ENCODE data around the gene TPRN. TPM values are rescaled to one million over a fixed set of nuclear protein-coding genes. Genes with fewer than 3 reads are reported as not detected.
"Not testable (repeated sequence)": the region's sequence is repeated elsewhere in the genome, so short reads cannot be mapped to it uniquely, and the experiment has no call there.

The TPRN gene
- 10 to 100 TPM; 12.8 to 15.5 (median 13.2) TPM for polyA plus RNA-seq (ENCODE audit: insufficient read length in 3 of 3)

DNA sequence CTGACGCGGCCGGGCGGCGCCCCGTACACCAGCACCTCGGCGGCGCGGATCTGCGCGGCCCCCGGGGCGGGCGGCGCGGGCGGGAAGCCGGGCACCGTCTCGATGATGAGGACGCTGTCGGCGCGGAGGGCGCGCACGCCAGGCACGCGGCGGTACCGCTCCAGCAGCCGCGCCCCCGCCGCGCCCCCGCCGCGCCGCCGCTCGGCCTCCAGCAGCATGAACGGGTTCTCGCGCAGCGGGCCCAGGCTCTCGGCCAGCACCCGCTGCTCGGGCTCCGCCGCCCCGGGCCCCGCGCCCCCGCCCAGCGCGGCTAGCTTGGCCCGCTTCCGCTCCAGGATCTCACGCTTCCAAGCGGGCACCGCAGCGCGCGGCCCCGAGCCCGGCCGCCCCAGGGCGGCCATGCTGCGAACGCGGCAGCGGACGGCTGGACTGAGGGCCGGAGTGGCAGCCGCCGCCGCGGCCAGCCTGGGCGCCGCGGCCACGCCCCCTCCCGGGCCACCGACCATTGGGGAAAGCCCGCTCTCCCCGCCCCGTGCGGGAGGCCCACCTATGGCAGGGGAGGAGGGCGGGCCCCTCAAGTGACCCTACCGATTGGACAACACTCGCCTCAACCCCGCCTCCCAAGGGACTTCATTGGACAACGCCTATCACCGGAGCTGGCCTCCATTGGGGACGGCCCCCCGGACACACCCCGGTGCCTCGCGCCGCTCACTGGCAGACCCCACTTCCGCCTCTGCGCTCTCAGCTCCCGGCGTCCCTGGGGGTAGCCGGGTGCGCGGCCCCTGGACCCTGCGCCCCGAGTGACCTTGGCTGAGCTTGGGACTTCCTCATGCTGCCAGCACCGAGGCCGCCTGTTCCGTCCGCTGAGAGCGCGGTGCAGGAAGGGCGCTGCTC, at the start of gene TPRN:
TSS of gene TPRN (minus strand) at position 431 of the 894 bp plus-strand sequence. CDS start at position 401, 30 bp downstream.
- DNase-seq (ENCODE audit: low read depth in 3 of 3, low spot score in 2 of 3) = peak; percentile 93 to 97 (median 94)

DNA sequence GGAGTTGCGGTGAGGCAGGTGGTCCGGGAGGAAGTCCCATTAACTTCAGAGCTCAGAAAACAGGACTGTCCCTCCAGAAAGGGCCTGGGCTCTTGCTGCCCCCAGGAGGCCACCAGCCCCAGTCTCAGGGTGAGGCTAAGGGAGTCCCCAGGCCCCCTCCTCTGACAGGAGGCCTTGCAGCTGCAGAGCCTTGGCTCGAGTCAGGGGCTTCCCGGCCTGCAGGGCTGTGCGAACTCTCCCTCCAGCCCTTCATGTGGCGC, 47.3 kb upstream of the TPRN start:
- no peak for DNase-seq (ENCODE audit: low read depth in 3 of 3, low spot score in 2 of 3)

- no peak for DNase-seq (ENCODE audit: low read depth in 3 of 3, low spot score in 2 of 3)
Observed at GRCh38 chr9:137247135-137247915, 46.8 kb upstream of the TPRN start.

GRCh38 chr9:137245450-137246421, 45.2 kb upstream of the TPRN start:
- no peak for DNase-seq (ENCODE audit: low read depth in 3 of 3, low spot score in 2 of 3)

GRCh38 chr9:137244486-137245449, 44.2 kb upstream of the TPRN start:
- no peak for DNase-seq (ENCODE audit: low read depth in 3 of 3, low spot score in 2 of 3)

GRCh38 chr9:137243626-137244485, 43.3 kb upstream of the TPRN start:
- no peak for DNase-seq (ENCODE audit: low read depth in 3 of 3, low spot score in 2 of 3)

DNA sequence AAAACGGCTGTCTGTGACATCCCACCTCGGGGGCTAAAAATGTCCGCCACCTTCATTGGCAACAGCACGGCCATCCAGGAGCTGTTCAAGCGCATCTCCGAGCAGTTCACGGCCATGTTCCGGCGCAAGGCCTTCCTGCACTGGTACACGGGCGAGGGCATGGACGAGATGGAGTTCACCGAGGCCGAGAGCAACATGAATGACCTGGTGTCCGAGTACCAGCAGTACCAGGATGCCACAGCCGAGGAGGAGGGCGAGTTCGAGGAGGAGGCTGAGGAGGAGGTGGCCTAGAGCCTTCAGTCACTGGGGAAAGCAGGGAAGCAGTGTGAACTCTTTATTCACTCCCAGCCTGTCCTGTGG, 42.7 kb upstream of the TPRN start:
- DNase-seq (ENCODE audit: low read depth in 3 of 3, low spot score in 2 of 3) = not testable (repeated sequence)

GRCh38 chr9:137242269-137243203, 42.0 kb upstream of the TPRN start:
- no peak for DNase-seq (ENCODE audit: low read depth in 3 of 3, low spot score in 2 of 3)

DNA sequence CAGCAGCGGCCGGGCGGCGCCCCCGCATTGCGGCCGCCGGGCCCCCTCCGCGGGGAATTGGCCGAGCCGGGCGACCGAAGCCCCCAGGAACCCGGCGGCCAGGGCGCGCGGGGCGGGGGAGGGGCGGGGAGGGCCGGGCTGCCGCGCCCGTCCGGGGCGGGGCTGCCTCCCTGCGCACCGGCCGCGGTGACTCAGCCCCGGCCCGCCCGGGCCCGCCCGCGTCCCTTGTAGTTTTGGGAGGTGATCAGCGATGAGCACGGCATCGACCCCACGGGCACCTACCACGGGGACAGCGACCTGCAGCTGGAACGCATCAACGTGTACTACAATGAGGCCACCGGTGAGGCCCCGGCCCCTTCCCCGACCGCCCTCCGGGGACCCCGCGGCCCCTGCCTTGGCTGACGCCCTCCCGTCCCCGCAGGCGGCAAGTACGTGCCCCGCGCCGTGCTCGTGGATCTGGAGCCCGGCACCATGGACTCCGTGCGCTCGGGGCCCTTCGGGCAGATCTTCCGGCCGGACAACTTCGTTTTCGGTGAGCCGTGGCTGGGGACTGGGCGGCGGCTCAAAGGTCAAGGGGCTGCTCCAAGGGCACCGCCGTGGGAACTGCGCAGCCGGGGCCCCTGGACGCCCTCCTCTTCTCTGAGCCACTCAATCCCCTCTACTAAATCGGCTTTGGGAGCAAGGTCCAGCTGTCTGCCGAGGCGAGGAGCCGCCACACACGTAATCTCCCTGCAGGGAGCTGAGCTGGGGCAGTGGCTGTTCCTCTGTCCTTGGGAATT, 41.1 kb upstream of the TPRN start:
- no peak for DNase-seq (ENCODE audit: low read depth in 3 of 3, low spot score in 2 of 3)

DNA sequence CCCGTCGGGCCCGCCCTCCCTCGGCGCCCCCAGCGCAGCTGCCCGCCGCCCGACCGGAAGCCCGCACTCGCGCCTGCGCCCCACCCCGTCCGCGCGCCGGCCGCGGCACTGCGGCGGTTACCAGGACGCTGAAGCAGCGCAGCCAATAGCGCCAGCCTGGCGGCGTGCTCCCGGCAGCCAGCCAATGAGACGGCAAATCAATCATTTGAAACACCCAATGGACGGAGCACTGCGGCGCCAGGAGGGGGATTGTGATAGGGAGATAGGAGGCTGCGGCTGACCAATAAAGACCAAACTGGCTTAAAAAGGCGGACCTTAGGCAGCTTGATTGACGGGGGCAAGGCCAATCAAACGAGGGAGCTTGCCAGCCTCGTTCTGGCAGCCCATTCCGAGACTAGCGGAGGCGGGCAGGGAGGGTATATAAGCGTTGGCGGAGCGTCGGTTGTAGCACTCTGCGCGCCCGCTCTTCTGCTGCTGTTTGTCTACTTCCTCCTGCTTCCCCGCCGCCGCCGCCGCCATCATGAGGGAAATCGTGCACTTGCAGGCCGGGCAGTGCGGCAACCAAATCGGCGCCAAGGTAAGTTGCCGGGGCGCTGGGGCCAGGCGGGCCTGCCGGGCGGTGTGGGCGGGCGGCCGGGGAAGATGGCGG, 40.4 kb upstream of the TPRN start, which contains the start of gene TUBB4B:
TSS of gene TUBB4B (plus strand) at position 447 of the 649 bp plus-strand sequence. CDS start at position 521, 74 bp downstream.
- peak; percentile 97 to 99 (median 98) for DNase-seq (ENCODE audit: low read depth in 3 of 3, low spot score in 2 of 3)

DNA sequence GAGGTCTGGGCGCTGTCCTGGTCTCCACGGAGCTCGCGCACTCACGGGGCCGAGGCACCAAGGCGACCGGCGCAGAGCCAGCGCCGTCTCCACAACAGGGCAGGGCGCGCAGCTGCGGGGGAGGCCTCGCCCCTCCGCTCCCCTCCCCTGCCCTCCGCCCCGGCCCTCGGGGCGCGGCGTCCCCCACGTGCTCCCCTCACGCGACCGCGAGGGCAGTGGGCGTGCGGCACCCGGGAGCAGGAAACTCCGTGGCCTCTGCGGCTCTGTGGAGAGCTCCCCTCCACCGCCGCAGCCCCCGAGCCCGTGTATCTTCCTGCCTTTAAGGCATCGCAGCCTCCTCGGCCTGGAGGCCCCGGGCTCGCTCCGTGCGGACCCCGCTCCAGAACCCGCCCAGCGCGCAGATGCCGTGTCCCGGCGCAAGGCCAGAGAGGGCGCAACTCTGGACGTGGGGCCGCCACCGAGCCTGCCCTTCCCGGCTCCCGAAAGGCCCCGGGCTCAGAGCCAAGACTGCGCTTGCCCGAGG, 39.8 kb upstream of the TPRN start:
- peak in 1 of 3 donors; percentile 60 for DNase-seq (ENCODE audit: low read depth in 3 of 3, low spot score in 2 of 3)

DNA sequence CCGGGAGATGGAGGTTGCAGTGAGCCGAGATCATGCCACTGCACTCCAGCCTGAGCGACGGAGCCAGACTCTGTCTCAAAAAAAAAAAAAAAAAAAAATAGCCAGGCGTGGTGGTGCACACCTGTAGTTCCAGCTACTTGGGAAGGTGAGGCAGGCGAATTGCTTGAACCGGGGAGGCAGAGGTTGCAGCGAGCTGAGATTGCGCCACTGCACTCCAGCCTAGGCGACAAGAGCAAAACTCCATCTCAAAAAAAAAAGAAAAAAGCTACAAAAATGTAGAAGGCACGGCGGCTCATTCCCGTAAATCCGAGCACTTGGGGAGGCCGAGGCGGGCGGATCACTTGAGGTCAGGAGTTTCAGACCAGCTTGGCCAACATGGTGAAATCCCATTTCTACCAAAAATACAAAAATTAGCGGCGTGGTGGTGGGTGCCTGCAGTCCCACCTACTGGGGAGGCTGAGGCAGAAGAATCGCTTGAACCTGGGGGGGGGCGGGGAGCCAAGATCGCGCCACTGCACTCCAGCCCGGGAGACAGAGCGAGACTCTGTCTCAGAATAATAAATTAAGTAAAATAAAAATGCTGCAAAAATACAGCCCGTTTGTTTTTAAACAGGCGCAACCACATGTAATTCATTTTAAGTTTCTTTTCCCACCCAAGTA, 39.1 kb upstream of the TPRN start:
- DNase-seq (ENCODE audit: low read depth in 3 of 3, low spot score in 2 of 3) = not testable (repeated sequence)

GRCh38 chr9:137237759-137238726, 37.5 kb upstream of the TPRN start:
- no peak for DNase-seq (ENCODE audit: low read depth in 3 of 3, low spot score in 2 of 3)

- DNase-seq (ENCODE audit: low read depth in 3 of 3, low spot score in 2 of 3) = no peak
Observed at GRCh38 chr9:137236936-137237421, 36.4 kb upstream of the TPRN start.
